AG10803 (cell line): ENCODE measurements around the gene ZSCAN20.

Experiments
- DNase-seq: peaks from one replicate; pipeline ENCODE4 v3.0.0; 2010; ENCODE audit warnings: low read depth
- H3K4me3 ChIP-seq: 2 replicates; pipeline ENCODE4 v1.5.1; 2011; ENCODE audit warnings: mild to moderate bottlenecking, low read length, control low read depth
- CTCF ChIP-seq: conservative IDR thresholded peaks from 2 replicates; pipeline ENCODE4 v1.5.1; 2011; ENCODE audit warnings: mild to moderate bottlenecking, low read length, control low read depth, inconsistent platforms

The ZSCAN20 gene

GRCh38 chr1:33527934-33528333 lies 55.5 kb downstream of the ZSCAN20 start:
- no peak overlapping the region for H3K4me3 ChIP-seq
- TF ChIP-seq CTCF: no peak
- no peak for DNase-seq

- no peak for DNase-seq
- H3K4me3 ChIP-seq: no peak overlapping the region
- TF ChIP-seq CTCF: no peak
These were observed 57.5 kb downstream of the ZSCAN20 start for GRCh38 chr1:33529957-33530356.

GRCh38 chr1:33532250-33532649 lies 59.8 kb downstream of the ZSCAN20 start:
- no peak overlapping the region for H3K4me3 ChIP-seq
- no peak for TF ChIP-seq CTCF
- no peak for DNase-seq

- H3K4me3 ChIP-seq: no peak overlapping the region
- no peak for TF ChIP-seq CTCF
- no peak for DNase-seq
These were observed 60.5 kb downstream of the ZSCAN20 start for GRCh38 chr1:33532936-33533335.

- no peak for TF ChIP-seq CTCF
- H3K4me3 ChIP-seq: no peak overlapping the region
- DNase-seq: no peak
These were observed 62.9 kb downstream of the ZSCAN20 start for GRCh38 chr1:33535334-33535733.

GRCh38 chr1:33537885-33538284 lies 65.4 kb downstream of the ZSCAN20 start:
- DNase-seq: no peak
- TF ChIP-seq CTCF: no peak
- no peak overlapping the region for H3K4me3 ChIP-seq

- no peak for TF ChIP-seq CTCF
- no peak for DNase-seq
- no peak overlapping the region for H3K4me3 ChIP-seq
These were observed 69.5 kb downstream of the ZSCAN20 start for GRCh38 chr1:33541966-33542365.
